ENCODE measurements around the gene RASEF. TPM values are rescaled to one million over a fixed set of nuclear protein-coding genes. Genes with fewer than 3 reads are reported as not detected.

Gene RASEF
- polyA plus RNA-seq, 1 donor: 11.5 TPM

GRCh38 chr9:83000765-83001164 is 62.2 kb downstream of the RASEF start:
- WGBS (ENCODE audit: insufficient coverage, low lambda C conversion rate): 83% methylated on average over 1 of the region's 5 CpGs
- Histone ChIP-seq H3K27ac (ENCODE audit: low read length) (no peak overlapping the region), H3K4me3 (ENCODE audit: low read length) (no peak overlapping the region), H3K27me3 (ENCODE audit: control insufficient read depth, insufficient read depth, low read length) (no peaks in the 10 kb centered on the region), H3K36me3 (ENCODE audit: control insufficient read depth, insufficient read depth, low read length) (peaks cover 15% of the 10 kb centered on the region), H3K9me3 (ENCODE audit: control insufficient read depth, low read depth, low read length) (no peaks in the 10 kb centered on the region), H3K4me1 (ENCODE audit: control insufficient read depth, insufficient read depth, low read length) (no peaks in the 10 kb centered on the region)
- DNase-seq: no peak

DNA sequence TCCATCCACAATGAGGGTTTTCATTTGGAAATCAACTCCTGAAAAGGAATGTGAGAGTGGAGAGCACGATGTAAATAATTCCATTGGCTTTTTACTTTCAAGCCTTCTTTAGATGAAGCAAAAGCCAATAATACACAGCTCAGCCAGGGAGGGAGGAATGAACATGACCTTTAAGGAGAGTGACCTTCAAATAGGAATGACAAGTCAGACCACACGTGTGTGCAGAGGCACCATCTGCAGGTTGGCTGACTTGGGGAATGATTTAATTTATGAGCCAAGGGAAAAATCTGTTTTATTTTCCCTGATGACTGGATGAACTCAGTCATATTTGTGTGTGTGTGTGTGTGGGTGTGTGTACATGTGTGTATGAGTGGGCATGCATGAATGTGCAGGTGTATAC is 64.5 kb downstream of the RASEF start:
- 60% methylated on average over 1 of the region's 2 CpGs for WGBS (ENCODE audit: insufficient coverage, low lambda C conversion rate)
- no peaks in the 10 kb centered on the region for H3K9me3 ChIP-seq (ENCODE audit: control insufficient read depth, low read depth, low read length)
- H3K36me3 ChIP-seq (ENCODE audit: control insufficient read depth, insufficient read depth, low read length): peaks cover 14% of the 10 kb centered on the region
- no peak for DNase-seq
- H3K4me3 ChIP-seq (ENCODE audit: low read length): no peak overlapping the region
- H3K27me3 ChIP-seq (ENCODE audit: control insufficient read depth, insufficient read depth, low read length): no peaks in the 10 kb centered on the region
- no peaks in the 10 kb centered on the region for H3K4me1 ChIP-seq (ENCODE audit: control insufficient read depth, insufficient read depth, low read length)
- no peak overlapping the region for H3K27ac ChIP-seq (ENCODE audit: low read length)

GRCh38 chr9:82997476-82998140 is 65.3 kb downstream of the RASEF start:
- WGBS (ENCODE audit: insufficient coverage, low lambda C conversion rate): 100% methylated on average over 3 of the region's 6 CpGs
- no peak overlapping the region for H3K27ac ChIP-seq (ENCODE audit: low read length)
- DNase-seq: no peak
- H3K4me1 ChIP-seq (ENCODE audit: control insufficient read depth, insufficient read depth, low read length): no peaks in the 10 kb centered on the region
- H3K36me3 ChIP-seq (ENCODE audit: control insufficient read depth, insufficient read depth, low read length): peaks cover 12% of the 10 kb centered on the region
- no peak overlapping the region for H3K4me3 ChIP-seq (ENCODE audit: low read length)
- H3K9me3 ChIP-seq (ENCODE audit: control insufficient read depth, low read depth, low read length): no peaks in the 10 kb centered on the region
- H3K27me3 ChIP-seq (ENCODE audit: control insufficient read depth, insufficient read depth, low read length): no peaks in the 10 kb centered on the region

DNA sequence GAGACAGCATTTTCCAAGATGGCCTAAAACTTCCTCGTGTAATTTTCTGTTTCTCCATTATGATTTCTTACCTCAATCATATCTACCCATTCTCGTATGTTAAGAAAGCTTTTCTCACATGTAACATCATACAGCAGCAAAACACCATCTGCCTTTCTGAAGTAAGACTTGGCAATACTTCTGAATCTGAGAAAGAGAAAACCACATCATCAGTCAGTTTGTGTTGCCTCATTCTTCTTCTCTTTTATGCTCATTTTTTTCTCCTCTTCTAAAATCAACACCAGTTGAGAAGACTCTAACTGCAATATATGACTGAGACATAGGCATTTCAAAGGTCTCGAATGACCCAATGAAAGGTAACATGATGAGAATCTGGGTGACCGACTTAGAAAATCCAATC is 66.0 kb downstream of the RASEF start:
- no peaks in the 10 kb centered on the region for H3K9me3 ChIP-seq (ENCODE audit: control insufficient read depth, low read depth, low read length)
- H3K4me3 ChIP-seq (ENCODE audit: low read length): no peak overlapping the region
- DNase-seq: no peak
- 80% methylated on average over 1 of the region's 4 CpGs for WGBS (ENCODE audit: insufficient coverage, low lambda C conversion rate)
- H3K4me1 ChIP-seq (ENCODE audit: control insufficient read depth, insufficient read depth, low read length): no peaks in the 10 kb centered on the region
- no peaks in the 10 kb centered on the region for H3K27me3 ChIP-seq (ENCODE audit: control insufficient read depth, insufficient read depth, low read length)
- H3K36me3 ChIP-seq (ENCODE audit: control insufficient read depth, insufficient read depth, low read length): peaks cover 12% of the 10 kb centered on the region
- H3K27ac ChIP-seq (ENCODE audit: low read length): no peak overlapping the region

DNA sequence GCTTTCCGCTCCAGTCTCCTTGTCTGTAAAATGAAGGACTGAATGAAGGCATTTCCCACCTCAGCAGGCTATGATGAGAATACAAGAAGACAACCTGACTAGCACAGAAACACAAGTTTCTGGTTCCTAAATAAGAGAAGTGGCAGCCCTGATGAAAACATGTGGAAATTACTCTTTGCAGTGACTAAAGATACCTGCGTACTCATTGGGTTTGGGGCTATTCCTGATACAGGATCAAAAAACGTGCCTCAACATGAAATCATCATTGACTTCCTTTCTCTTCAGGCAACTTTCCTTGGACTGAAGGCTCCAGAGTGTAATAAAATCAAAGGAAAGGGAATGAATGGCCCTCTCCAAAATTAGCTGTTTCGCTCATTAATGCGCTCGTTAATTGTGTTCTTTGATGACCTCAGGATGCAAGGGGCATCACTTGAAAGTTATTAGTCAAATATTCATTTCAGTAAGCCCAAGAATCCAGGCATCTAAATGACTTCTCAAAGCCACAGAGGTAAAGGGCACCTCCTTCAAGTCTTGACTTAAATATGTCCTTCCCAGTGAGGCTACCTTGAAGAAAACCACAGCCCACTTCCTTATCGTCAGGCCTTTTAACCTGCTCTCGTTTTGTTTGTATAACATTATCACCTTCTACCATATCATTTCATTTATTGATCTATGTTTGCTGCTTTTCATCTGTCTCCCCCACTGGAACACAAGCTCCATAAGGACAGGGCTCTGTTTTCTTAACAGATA is 68.9 kb downstream of the RASEF start:
- no peak for DNase-seq
- peaks cover 14% of the 10 kb centered on the region for H3K36me3 ChIP-seq (ENCODE audit: control insufficient read depth, insufficient read depth, low read length)
- H3K9me3 ChIP-seq (ENCODE audit: control insufficient read depth, low read depth, low read length): no peaks in the 10 kb centered on the region
- H3K4me1 ChIP-seq (ENCODE audit: control insufficient read depth, insufficient read depth, low read length): no peaks in the 10 kb centered on the region
- no peaks in the 10 kb centered on the region for H3K27me3 ChIP-seq (ENCODE audit: control insufficient read depth, insufficient read depth, low read length)
- 13% methylated on average over 2 of the region's 8 CpGs for WGBS (ENCODE audit: insufficient coverage, low lambda C conversion rate)
- no peak overlapping the region for H3K27ac ChIP-seq (ENCODE audit: low read length)
- H3K4me3 ChIP-seq (ENCODE audit: low read length): no peak overlapping the region

GRCh38 chr9:82991671-82992070 is 71.3 kb downstream of the RASEF start:
- no CpG with 5 or more reads among the region's 2 CpGs for WGBS (ENCODE audit: insufficient coverage, low lambda C conversion rate)
- H3K4me1 ChIP-seq (ENCODE audit: control insufficient read depth, insufficient read depth, low read length): no peaks in the 10 kb centered on the region
- no peaks in the 10 kb centered on the region for H3K27me3 ChIP-seq (ENCODE audit: control insufficient read depth, insufficient read depth, low read length)
- H3K4me3 ChIP-seq (ENCODE audit: low read length): no peak overlapping the region
- peaks cover 9% of the 10 kb centered on the region for H3K36me3 ChIP-seq (ENCODE audit: control insufficient read depth, insufficient read depth, low read length)
- no peaks in the 10 kb centered on the region for H3K9me3 ChIP-seq (ENCODE audit: control insufficient read depth, low read depth, low read length)
- H3K27ac ChIP-seq (ENCODE audit: low read length): no peak overlapping the region
- DNase-seq: peak in 1 of 2 donors; percentile 38

DNA sequence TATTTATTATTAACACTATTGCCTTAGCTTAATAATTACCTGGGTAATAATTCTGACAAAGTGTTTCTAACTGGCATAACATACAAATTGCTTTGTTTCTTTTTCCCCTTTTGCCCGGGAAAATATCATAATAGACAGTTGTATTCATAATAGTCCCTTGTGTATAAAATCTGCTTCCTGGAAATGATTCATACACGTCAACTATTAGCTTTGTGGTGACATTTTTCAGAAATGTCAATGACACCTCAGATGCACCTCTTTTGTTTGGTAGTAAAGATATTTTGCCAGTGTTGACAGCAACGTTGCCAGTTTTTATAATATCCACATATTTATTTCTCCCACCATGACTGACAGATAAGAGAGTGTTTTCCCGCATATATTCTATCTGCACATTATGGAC is 73.0 kb downstream of the RASEF start:
- H3K27me3 ChIP-seq (ENCODE audit: control insufficient read depth, insufficient read depth, low read length): no peaks in the 10 kb centered on the region
- H3K4me3 ChIP-seq (ENCODE audit: low read length): no peak overlapping the region
- H3K9me3 ChIP-seq (ENCODE audit: control insufficient read depth, low read depth, low read length): no peaks in the 10 kb centered on the region
- H3K36me3 ChIP-seq (ENCODE audit: control insufficient read depth, insufficient read depth, low read length): peaks cover 5% of the 10 kb centered on the region
- H3K4me1 ChIP-seq (ENCODE audit: control insufficient read depth, insufficient read depth, low read length): no peaks in the 10 kb centered on the region
- H3K27ac ChIP-seq (ENCODE audit: low read length): no peak overlapping the region
- DNase-seq: no peak
- WGBS (ENCODE audit: insufficient coverage, low lambda C conversion rate): 100% methylated on average over 1 of the region's 4 CpGs

GRCh38 chr9:82988488-82988887 is 74.5 kb downstream of the RASEF start:
- no peak overlapping the region for H3K4me3 ChIP-seq (ENCODE audit: low read length)
- DNase-seq: no peak
- WGBS (ENCODE audit: insufficient coverage, low lambda C conversion rate): no CpG with 5 or more reads among the region's 9 CpGs
- no peaks in the 10 kb centered on the region for H3K9me3 ChIP-seq (ENCODE audit: control insufficient read depth, low read depth, low read length)
- H3K4me1 ChIP-seq (ENCODE audit: control insufficient read depth, insufficient read depth, low read length): no peaks in the 10 kb centered on the region
- H3K27me3 ChIP-seq (ENCODE audit: control insufficient read depth, insufficient read depth, low read length): no peaks in the 10 kb centered on the region
- H3K27ac ChIP-seq (ENCODE audit: low read length): no peak overlapping the region
- peaks cover 5% of the 10 kb centered on the region for H3K36me3 ChIP-seq (ENCODE audit: control insufficient read depth, insufficient read depth, low read length)

- no peak overlapping the region for H3K4me3 ChIP-seq (ENCODE audit: low read length)
- H3K4me1 ChIP-seq (ENCODE audit: control insufficient read depth, insufficient read depth, low read length): no peaks in the 10 kb centered on the region
- no peaks in the 10 kb centered on the region for H3K27me3 ChIP-seq (ENCODE audit: control insufficient read depth, insufficient read depth, low read length)
- H3K27ac ChIP-seq (ENCODE audit: low read length): no peak overlapping the region
- no peaks in the 10 kb centered on the region for H3K9me3 ChIP-seq (ENCODE audit: control insufficient read depth, low read depth, low read length)
- 0% methylated on average over 2 of the region's 5 CpGs for WGBS (ENCODE audit: insufficient coverage, low lambda C conversion rate)
- DNase-seq: peak; percentile 7 to 63
- peaks cover 5% of the 10 kb centered on the region for H3K36me3 ChIP-seq (ENCODE audit: control insufficient read depth, insufficient read depth, low read length)
Observed at GRCh38 chr9:82987370-82988189, 75.4 kb downstream of the RASEF start.

- Histone ChIP-seq H3K27me3 (ENCODE audit: control insufficient read depth, insufficient read depth, low read length) (no peaks in the 10 kb centered on the region), H3K27ac (ENCODE audit: low read length) (no peak overlapping the region), H3K4me3 (ENCODE audit: low read length) (no peak overlapping the region), H3K36me3 (ENCODE audit: control insufficient read depth, insufficient read depth, low read length) (peaks cover 3% of the 10 kb centered on the region), H3K4me1 (ENCODE audit: control insufficient read depth, insufficient read depth, low read length) (no peaks in the 10 kb centered on the region), H3K9me3 (ENCODE audit: control insufficient read depth, low read depth, low read length) (no peaks in the 10 kb centered on the region)
- no peak for DNase-seq
- WGBS (ENCODE audit: insufficient coverage, low lambda C conversion rate): no CpG with 5 or more reads among the region's 1 CpG
Observed at GRCh38 chr9:82981552-82981951, 81.4 kb downstream of the RASEF start.
